Right atrium auricular region (tissue), 2 donors: Measurements from ENCODE around the gene INPP5A. TPM values are rescaled to one million over a fixed set of nuclear protein-coding genes. Genes with fewer than 3 reads are reported as not detected.

Experiments
- DNase-seq: peaks from one replicate; pipeline ENCODE4 v3.0.0-alpha.2; 2019; ENCODE audit warnings: low spot score
- H3K27ac ChIP-seq, 2 donors: fragments of 200-600 bp; sonication (generic); 1 replicate in 1 of 2; 2 replicates in 1 of 2; pipeline ENCODE4 v1.5.1; 2016 to 2019
- H3K27me3 ChIP-seq, 2 donors: fragments of 200-600 bp; sonication (generic); one replicate each; pipeline versions ENCODE4 v1.5.1 to v1.6.0; 2017 to 2019
- H3K36me3 ChIP-seq: fragments of 200-600 bp; sonication (generic); one replicate; pipeline ENCODE4 v1.5.1; 2016
- H3K4me1 ChIP-seq, 2 donors: fragments of 200-600 bp; sonication (generic); one replicate each; pipeline versions ENCODE4 v1.5.1 to v1.6.0; 2017 to 2019
- H3K4me3 ChIP-seq, 2 donors: fragments of 200-600 bp; sonication (generic); 1 replicate in 1 of 2; 2 replicates in 1 of 2; pipeline ENCODE4 v1.5.1; 2017 to 2019; ENCODE audit warnings: mild to moderate bottlenecking in 1 of 2, moderate library complexity in 1 of 2
- H3K9me3 ChIP-seq, 2 donors: fragments of 200-600 bp; sonication (generic); one replicate each; pipeline ENCODE4 v1.5.1; 2019
- CTCF ChIP-seq, 2 donors: fragments of 200-600 bp; sonication (generic); IDR thresholded peaks; one replicate each; pipeline ENCODE4 v1.5.1; 2019; ENCODE audit warnings: antibody characterized with exemption in 2 of 2
- total RNA-seq, 2 donors: library from RNA; depleted of rRNA; stranded (reverse); fragments of >200 nt; gene quantifications; one replicate each; pipeline ENCODE4 v1.1.0, GENCODE V29; 2016

The INPP5A gene
- total RNA-seq, 2 donors from 2014 or later: 116 to 143 TPM

- Histone ChIP-seq H3K9me3 (peaks cover 10 to 11% of the 10 kb centered on the region in 2 donors), H3K4me3 (no peak overlapping the region), H3K27me3 (no peaks in the 10 kb centered on the region), H3K36me3 (peaks cover 4% of the 10 kb centered on the region), H3K27ac (no peak overlapping the region), H3K4me1 (peaks cover 0 to 7% of the 10 kb centered on the region in 2 donors)
- DNase-seq: no peak
- no peak for TF ChIP-seq CTCF (IDR thresholded peaks at IDR 0.05)
Measured at GRCh38 chr10:132618158-132618919, 80.8 kb downstream of the INPP5A start.

GRCh38 chr10:132619927-132620326 is 82.3 kb downstream of the INPP5A start:
- H3K4me1 ChIP-seq: peaks cover 0 to 11% of the 10 kb centered on the region in 2 donors
- no peak overlapping the region for H3K27ac ChIP-seq
- no peak for TF ChIP-seq CTCF (IDR thresholded peaks at IDR 0.05)
- H3K36me3 ChIP-seq: peaks cover 3% of the 10 kb centered on the region
- peaks cover 10 to 11% of the 10 kb centered on the region in 2 donors for H3K9me3 ChIP-seq
- no peak for DNase-seq
- no peak overlapping the region for H3K4me3 ChIP-seq
- H3K27me3 ChIP-seq: no peaks in the 10 kb centered on the region

- no peak for DNase-seq
- Histone ChIP-seq H3K4me1 (peaks cover 0 to 40% of the 10 kb centered on the region in 2 donors), H3K9me3 (peaks cover 10 to 11% of the 10 kb centered on the region in 2 donors), H3K4me3 (no peak overlapping the region), H3K36me3 (no peaks in the 10 kb centered on the region), H3K27ac (no peak overlapping the region), H3K27me3 (no peaks in the 10 kb centered on the region)
- TF ChIP-seq CTCF (IDR thresholded peaks at IDR 0.05): no peak
Measured at GRCh38 chr10:132624061-132624846, 86.7 kb downstream of the INPP5A start.

- Histone ChIP-seq H3K9me3 (peaks cover 4 to 7% of the 10 kb centered on the region in 2 donors), H3K27me3 (no peaks in the 10 kb centered on the region), H3K4me1 (peaks cover 0 to 47% of the 10 kb centered on the region in 2 donors), H3K36me3 (no peaks in the 10 kb centered on the region), H3K4me3 (no peak overlapping the region), H3K27ac (peak overlapping the region; percentile 6 to 8)
- no peak for DNase-seq
- TF ChIP-seq CTCF (IDR thresholded peaks at IDR 0.05): no peak
Measured at GRCh38 chr10:132624847-132625471, 87.4 kb downstream of the INPP5A start.

GRCh38 chr10:132626019-132626760 is 88.6 kb downstream of the INPP5A start:
- H3K36me3 ChIP-seq: no peaks in the 10 kb centered on the region
- no peak for DNase-seq
- H3K4me1 ChIP-seq: peaks cover 0 to 59% of the 10 kb centered on the region in 2 donors
- no peak overlapping the region for H3K4me3 ChIP-seq
- no peaks in the 10 kb centered on the region for H3K27me3 ChIP-seq
- TF ChIP-seq CTCF (IDR thresholded peaks at IDR 0.05): no peak
- no peaks in the 10 kb centered on the region for H3K9me3 ChIP-seq
- H3K27ac ChIP-seq: peak overlapping the region in 1 of 2 donors; percentile 94
